HEK293 (cell line): ENCODE measurements around the gene NFATC1.

Source experiments
- HOXC10 ChIP-seq: sonication (generic); formaldehyde crosslinking; IDR thresholded peaks from 2 replicates; pipeline ENCODE4 v1.8.1; 2023; ENCODE audit warnings: mild to moderate bottlenecking, missing genetic modification reagents
- KLF8 ChIP-seq: fragments of 450-650 bp; formaldehyde crosslinking; IDR thresholded peaks from 2 replicates; pipeline ENCODE4 v1.5.1; 2016; ENCODE audit warnings: missing biosample characterization, missing genetic modification characterization
- OVOL3 ChIP-seq: fragments of 450-650 bp; formaldehyde crosslinking; IDR thresholded peaks from 2 replicates; pipeline ENCODE4 v1.5.1; 2016; ENCODE audit warnings: missing biosample characterization, missing genetic modification characterization
- REPIN1 ChIP-seq: fragments of 450-650 bp; formaldehyde crosslinking; IDR thresholded peaks from 2 replicates; pipeline ENCODE4 v1.5.1; 2017; ENCODE audit warnings: missing biosample characterization, missing genetic modification characterization, low read depth
- SCRT2 ChIP-seq: fragments of 450-650 bp; formaldehyde crosslinking; IDR thresholded peaks from 2 replicates; pipeline ENCODE4 v1.5.1; 2016; ENCODE audit warnings: missing biosample characterization, missing genetic modification characterization
- SP7 ChIP-seq: fragments of 450-650 bp; formaldehyde crosslinking; IDR thresholded peaks from 2 replicates; pipeline ENCODE4 v1.5.1; 2016; ENCODE audit warnings: missing biosample characterization, missing genetic modification characterization
- ZBTB17 ChIP-seq: fragments of 450-650 bp; formaldehyde crosslinking; IDR thresholded peaks from 2 replicates; pipeline ENCODE4 v1.5.1; 2016; ENCODE audit warnings: missing biosample characterization, missing genetic modification characterization
- ZNF140 ChIP-seq: fragments of 450-650 bp; formaldehyde crosslinking; IDR thresholded peaks from 2 replicates; pipeline ENCODE4 v1.5.1; 2016; ENCODE audit warnings: missing biosample characterization, missing genetic modification characterization
- ZNF169 ChIP-seq: fragments of 450-650 bp; formaldehyde crosslinking; IDR thresholded peaks from 2 replicates; pipeline ENCODE4 v1.5.1; 2016; ENCODE audit warnings: missing biosample characterization, missing genetic modification characterization
- ZNF19 ChIP-seq: fragments of 450-650 bp; formaldehyde crosslinking; IDR thresholded peaks from 2 replicates; pipeline ENCODE4; 2016; ENCODE audit warnings: missing biosample characterization, missing genetic modification characterization, low read depth
- ZNF24 ChIP-seq: fragments of 450-650 bp; formaldehyde crosslinking; IDR thresholded peaks from 2 replicates; pipeline ENCODE4 v1.5.1; 2016; ENCODE audit warnings: missing biosample characterization, missing genetic modification characterization
- ZNF292 ChIP-seq: fragments of 450-650 bp; formaldehyde crosslinking; IDR thresholded peaks from 2 replicates; pipeline ENCODE4 v1.5.1; 2016; ENCODE audit warnings: low read depth, missing biosample characterization, missing genetic modification characterization, borderline replicate concordance
- ZNF302 ChIP-seq: fragments of 450-650 bp; formaldehyde crosslinking; IDR thresholded peaks from 2 replicates; pipeline ENCODE4 v1.5.1; 2016; ENCODE audit warnings: missing biosample characterization, missing genetic modification characterization, low read depth
- ZNF335 ChIP-seq: fragments of 450-650 bp; formaldehyde crosslinking; conservative IDR thresholded peaks from 2 replicates; pipeline ENCODE4 v1.5.1; 2016; ENCODE audit warnings: missing biosample characterization, missing genetic modification characterization
- ZNF426 ChIP-seq: fragments of 450-650 bp; formaldehyde crosslinking; IDR thresholded peaks from 2 replicates; pipeline ENCODE4 v1.5.1; 2017; ENCODE audit warnings: missing biosample characterization, missing genetic modification characterization, mild to moderate bottlenecking, inconsistent platforms, moderate library complexity
- ZNF433 ChIP-seq: fragments of 450-650 bp; formaldehyde crosslinking; IDR thresholded peaks from 2 replicates; pipeline ENCODE4 v1.5.1; 2016; ENCODE audit warnings: missing biosample characterization, missing genetic modification characterization, low read depth
- ZNF544 ChIP-seq: fragments of 450-650 bp; formaldehyde crosslinking; IDR thresholded peaks from 2 replicates; pipeline ENCODE4 v1.5.0; 2017; ENCODE audit warnings: missing biosample characterization, missing genetic modification characterization
- ZNF610 ChIP-seq: fragments of 450-650 bp; formaldehyde crosslinking; IDR thresholded peaks from 2 replicates; pipeline ENCODE4 v1.5.1; 2016; ENCODE audit warnings: missing biosample characterization, missing genetic modification characterization, borderline replicate concordance
- ZNF626 ChIP-seq: fragments of 450-650 bp; sonication (Bioruptor Pico); formaldehyde crosslinking; IDR thresholded peaks from 2 replicates; pipeline ENCODE4 v1.5.1; 2018; ENCODE audit warnings: missing biosample characterization, missing genetic modification characterization, inconsistent platforms
- ZNF664 ChIP-seq: fragments of 450-650 bp; formaldehyde crosslinking; IDR thresholded peaks from 2 replicates; pipeline ENCODE4 v1.5.1; 2016; ENCODE audit warnings: missing biosample characterization, missing genetic modification characterization
- ZNF670 ChIP-seq: fragments of 450-650 bp; formaldehyde crosslinking; IDR thresholded peaks from 2 replicates; pipeline ENCODE4 v1.5.1; 2016; ENCODE audit warnings: missing biosample characterization, missing genetic modification characterization, low read depth
- ZNF76 ChIP-seq: fragments of 450-650 bp; formaldehyde crosslinking; IDR thresholded peaks from 2 replicates; pipeline ENCODE4; 2016; ENCODE audit warnings: low read depth, missing biosample characterization, missing genetic modification characterization, borderline replicate concordance
- TF ChIP-seq, protein P1 (sequence below): fragments of 450-650 bp; formaldehyde crosslinking; IDR thresholded peaks from 2 replicates; pipeline ENCODE4 v1.5.1; 2016; ENCODE audit warnings: missing biosample characterization, missing genetic modification characterization
- TF ChIP-seq, protein P2 (sequence below): fragments of 450-650 bp; formaldehyde crosslinking; IDR thresholded peaks from 2 replicates; pipeline ENCODE4 v1.5.1; 2016; ENCODE audit warnings: missing biosample characterization, missing genetic modification characterization, borderline replicate concordance
- TF ChIP-seq, protein P3 (sequence below): fragments of 450-650 bp; formaldehyde crosslinking; IDR thresholded peaks from 2 replicates; pipeline ENCODE4 v1.5.1; 2016; ENCODE audit warnings: missing biosample characterization, missing genetic modification characterization
- TF ChIP-seq, protein P4 (sequence below): fragments of 450-650 bp; formaldehyde crosslinking; IDR thresholded peaks from 2 replicates; pipeline ENCODE4 v1.5.1; 2016; ENCODE audit warnings: missing biosample characterization, missing genetic modification characterization, low read depth
- TF ChIP-seq, protein P5 (sequence below): fragments of 450-650 bp; formaldehyde crosslinking; IDR thresholded peaks from 2 replicates; pipeline ENCODE4; 2016; ENCODE audit warnings: missing biosample characterization, missing genetic modification characterization
- TF ChIP-seq, protein P6 (sequence below): fragments of 450-650 bp; formaldehyde crosslinking; IDR thresholded peaks from 2 replicates; pipeline ENCODE4 v1.5.1; 2017; ENCODE audit warnings: missing biosample characterization, missing genetic modification characterization

NFATC1 gene

DNA sequence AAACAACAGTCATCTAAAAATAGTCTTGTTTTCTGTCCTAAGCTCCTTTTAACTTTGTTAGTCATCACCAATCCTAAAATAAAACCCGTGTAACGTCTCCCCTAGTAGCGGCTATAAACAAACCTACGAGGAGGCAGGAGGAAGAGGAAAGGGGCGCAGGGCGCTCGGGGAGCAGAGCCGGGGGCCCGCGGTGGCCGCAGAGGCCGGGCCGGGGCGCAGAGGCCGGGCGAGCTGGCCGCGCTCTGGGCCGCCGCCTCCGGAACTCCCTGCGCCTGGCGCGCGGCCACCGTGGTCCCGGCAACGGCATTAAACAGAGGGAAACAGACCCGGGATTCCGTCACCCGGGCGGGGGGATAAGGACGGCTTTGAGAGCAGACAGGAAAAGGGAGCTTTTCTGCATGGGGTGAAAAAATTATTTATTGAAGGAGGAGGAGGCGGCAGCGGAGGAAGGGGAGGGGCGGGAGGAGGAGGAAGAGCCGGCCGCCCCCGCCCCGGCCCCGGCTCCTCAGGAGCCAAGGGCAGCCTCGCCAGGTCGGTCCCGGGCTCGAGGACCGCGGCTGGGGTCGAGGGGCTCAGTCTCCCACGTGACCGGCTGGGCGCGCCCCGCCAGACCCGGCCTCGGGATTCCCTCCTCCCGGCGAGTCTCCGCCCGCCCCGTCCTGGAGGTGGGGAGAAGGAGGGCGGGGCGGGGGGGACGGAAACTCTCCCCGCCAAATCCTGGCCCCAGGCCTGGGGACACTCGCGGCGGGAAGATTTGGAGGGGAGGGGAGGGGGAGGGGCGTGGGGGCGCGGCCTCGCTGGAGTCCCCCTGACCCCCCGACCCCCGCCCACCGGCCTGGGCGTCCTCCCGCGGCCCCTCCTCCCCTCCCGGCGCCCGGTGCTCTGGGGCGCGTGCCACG lies 1.8 kb upstream of the NFATC1 start (continued):
- TF ChIP-seq ZNF292 (tag by site-specific recombination) (no peak), ZNF610 (tag by site-specific recombination) (no peak), SP7 (tag by site-specific recombination) (peak; percentile 51; the same call in 1 of the 2 replicates), SCRT2 (tag by site-specific recombination) (no peak), ZNF19 (no peak), ZNF169 (tag by site-specific recombination) (no peak), ZNF76 (tag by site-specific recombination) (no peak), ZNF626 (tag by site-specific recombination) (no peak), ZNF302 (tag by site-specific recombination) (no peak), KLF8 (tag by site-specific recombination) (peak; percentile 74), ZNF140 (tag by site-specific recombination) (no peak), ZNF24 (tag by site-specific recombination) (no peak), ZBTB17 (tag by site-specific recombination) (no peak), REPIN1 (tag by site-specific recombination) (no peak), ZNF335 (tag by site-specific recombination) (peak; percentile 45; the same call in 1 of the 2 replicates), ZNF664 (tag by site-specific recombination) (no peak), ZNF544 (tag by site-specific recombination) (no peak), OVOL3 (tag by site-specific recombination) (no peak), ZNF426 (no peak), ZNF670 (no peak), HOXC10 (CRISPR knock-in tag) (no peak), ZNF433 (tag by site-specific recombination) (no peak)
- TF ChIP-seq, protein P1, sequence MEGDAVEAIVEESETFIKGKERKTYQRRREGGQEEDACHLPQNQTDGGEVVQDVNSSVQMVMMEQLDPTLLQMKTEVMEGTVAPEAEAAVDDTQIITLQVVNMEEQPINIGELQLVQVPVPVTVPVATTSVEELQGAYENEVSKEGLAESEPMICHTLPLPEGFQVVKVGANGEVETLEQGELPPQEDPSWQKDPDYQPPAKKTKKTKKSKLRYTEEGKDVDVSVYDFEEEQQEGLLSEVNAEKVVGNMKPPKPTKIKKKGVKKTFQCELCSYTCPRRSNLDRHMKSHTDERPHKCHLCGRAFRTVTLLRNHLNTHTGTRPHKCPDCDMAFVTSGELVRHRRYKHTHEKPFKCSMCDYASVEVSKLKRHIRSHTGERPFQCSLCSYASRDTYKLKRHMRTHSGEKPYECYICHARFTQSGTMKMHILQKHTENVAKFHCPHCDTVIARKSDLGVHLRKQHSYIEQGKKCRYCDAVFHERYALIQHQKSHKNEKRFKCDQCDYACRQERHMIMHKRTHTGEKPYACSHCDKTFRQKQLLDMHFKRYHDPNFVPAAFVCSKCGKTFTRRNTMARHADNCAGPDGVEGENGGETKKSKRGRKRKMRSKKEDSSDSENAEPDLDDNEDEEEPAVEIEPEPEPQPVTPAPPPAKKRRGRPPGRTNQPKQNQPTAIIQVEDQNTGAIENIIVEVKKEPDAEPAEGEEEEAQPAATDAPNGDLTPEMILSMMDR (tag by site-specific recombination) = no peak
- TF ChIP-seq, protein P2, sequence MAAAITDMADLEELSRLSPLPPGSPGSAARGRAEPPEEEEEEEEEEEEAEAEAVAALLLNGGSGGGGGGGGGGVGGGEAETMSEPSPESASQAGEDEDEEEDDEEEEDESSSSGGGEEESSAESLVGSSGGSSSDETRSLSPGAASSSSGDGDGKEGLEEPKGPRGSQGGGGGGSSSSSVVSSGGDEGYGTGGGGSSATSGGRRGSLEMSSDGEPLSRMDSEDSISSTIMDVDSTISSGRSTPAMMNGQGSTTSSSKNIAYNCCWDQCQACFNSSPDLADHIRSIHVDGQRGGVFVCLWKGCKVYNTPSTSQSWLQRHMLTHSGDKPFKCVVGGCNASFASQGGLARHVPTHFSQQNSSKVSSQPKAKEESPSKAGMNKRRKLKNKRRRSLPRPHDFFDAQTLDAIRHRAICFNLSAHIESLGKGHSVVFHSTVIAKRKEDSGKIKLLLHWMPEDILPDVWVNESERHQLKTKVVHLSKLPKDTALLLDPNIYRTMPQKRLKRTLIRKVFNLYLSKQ = no peak
- TF ChIP-seq, protein P3, sequence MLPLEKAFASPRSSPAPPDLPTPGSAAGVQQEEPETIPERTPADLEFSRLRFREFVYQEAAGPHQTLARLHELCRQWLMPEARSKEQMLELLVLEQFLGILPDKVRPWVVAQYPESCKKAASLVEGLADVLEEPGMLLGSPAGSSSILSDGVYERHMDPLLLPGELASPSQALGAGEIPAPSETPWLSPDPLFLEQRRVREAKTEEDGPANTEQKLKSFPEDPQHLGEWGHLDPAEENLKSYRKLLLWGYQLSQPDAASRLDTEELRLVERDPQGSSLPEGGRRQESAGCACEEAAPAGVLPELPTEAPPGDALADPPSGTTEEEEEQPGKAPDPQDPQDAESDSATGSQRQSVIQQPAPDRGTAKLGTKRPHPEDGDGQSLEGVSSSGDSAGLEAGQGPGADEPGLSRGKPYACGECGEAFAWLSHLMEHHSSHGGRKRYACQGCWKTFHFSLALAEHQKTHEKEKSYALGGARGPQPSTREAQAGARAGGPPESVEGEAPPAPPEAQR (tag by site-specific recombination) = no peak
- TF ChIP-seq, protein P4, sequence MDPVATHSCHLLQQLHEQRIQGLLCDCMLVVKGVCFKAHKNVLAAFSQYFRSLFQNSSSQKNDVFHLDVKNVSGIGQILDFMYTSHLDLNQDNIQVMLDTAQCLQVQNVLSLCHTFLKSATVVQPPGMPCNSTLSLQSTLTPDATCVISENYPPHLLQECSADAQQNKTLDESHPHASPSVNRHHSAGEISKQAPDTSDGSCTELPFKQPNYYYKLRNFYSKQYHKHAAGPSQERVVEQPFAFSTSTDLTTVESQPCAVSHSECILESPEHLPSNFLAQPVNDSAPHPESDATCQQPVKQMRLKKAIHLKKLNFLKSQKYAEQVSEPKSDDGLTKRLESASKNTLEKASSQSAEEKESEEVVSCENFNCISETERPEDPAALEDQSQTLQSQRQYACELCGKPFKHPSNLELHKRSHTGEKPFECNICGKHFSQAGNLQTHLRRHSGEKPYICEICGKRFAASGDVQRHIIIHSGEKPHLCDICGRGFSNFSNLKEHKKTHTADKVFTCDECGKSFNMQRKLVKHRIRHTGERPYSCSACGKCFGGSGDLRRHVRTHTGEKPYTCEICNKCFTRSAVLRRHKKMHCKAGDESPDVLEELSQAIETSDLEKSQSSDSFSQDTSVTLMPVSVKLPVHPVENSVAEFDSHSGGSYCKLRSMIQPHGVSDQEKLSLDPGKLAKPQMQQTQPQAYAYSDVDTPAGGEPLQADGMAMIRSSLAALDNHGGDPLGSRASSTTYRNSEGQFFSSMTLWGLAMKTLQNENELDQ (tag by site-specific recombination) = no peak
- TF ChIP-seq, protein P5, sequence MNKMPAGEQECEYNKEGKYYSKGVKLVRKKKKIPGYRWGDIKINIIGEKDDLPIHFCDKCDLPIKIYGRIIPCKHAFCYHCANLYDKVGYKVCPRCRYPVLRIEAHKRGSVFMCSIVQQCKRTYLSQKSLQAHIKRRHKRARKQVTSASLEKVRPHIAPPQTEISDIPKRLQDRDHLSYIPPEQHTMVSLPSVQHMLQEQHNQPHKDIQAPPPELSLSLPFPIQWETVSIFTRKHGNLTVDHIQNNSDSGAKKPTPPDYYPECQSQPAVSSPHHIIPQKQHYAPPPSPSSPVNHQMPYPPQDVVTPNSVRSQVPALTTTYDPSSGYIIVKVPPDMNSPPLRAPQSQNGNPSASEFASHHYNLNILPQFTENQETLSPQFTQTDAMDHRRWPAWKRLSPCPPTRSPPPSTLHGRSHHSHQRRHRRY (tag by site-specific recombination) = no peak
- TF ChIP-seq, protein P6, sequence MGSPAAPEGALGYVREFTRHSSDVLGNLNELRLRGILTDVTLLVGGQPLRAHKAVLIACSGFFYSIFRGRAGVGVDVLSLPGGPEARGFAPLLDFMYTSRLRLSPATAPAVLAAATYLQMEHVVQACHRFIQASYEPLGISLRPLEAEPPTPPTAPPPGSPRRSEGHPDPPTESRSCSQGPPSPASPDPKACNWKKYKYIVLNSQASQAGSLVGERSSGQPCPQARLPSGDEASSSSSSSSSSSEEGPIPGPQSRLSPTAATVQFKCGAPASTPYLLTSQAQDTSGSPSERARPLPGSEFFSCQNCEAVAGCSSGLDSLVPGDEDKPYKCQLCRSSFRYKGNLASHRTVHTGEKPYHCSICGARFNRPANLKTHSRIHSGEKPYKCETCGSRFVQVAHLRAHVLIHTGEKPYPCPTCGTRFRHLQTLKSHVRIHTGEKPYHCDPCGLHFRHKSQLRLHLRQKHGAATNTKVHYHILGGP (tag by site-specific recombination) = no peak
